GM21423 (cell line): Measurements from ENCODE around the gene SLC34A3.
"Not testable (repeated sequence)": the region's sequence is repeated elsewhere in the genome, so short reads cannot be mapped to it uniquely, and the experiment has no call there.

Experiments
- ATAC-seq: cut with Tn5 transposase; IDR thresholded peaks from one replicate; pipeline ENCODE4 v1.9.1; 2021; ENCODE audit warnings: mild to moderate bottlenecking, moderate library complexity; ENCODE audit not compliant: unreplicated experiment

The SLC34A3 gene

GRCh38 chr9:137254624-137255447 is 24.1 kb downstream of the SLC34A3 start, which contains the start of gene NELFB:
TSS of gene NELFB (plus strand) at chr9:137255327.
- peak; percentile 76 for ATAC-seq

- ATAC-seq: peak; percentile 18
Measured at GRCh38 chr9:137255448-137256114, 24.9 kb downstream of the SLC34A3 start.

- ATAC-seq: no peak
Measured at GRCh38 chr9:137256362-137256761, 25.7 kb downstream of the SLC34A3 start.

- ATAC-seq: no peak
Measured at GRCh38 chr9:137256856-137257255, 26.2 kb downstream of the SLC34A3 start.

GRCh38 chr9:137262173-137262908 is 31.6 kb downstream of the SLC34A3 start:
- not testable (repeated sequence) for ATAC-seq

GRCh38 chr9:137262909-137263285 is 32.2 kb downstream of the SLC34A3 start:
- ATAC-seq: no peak

- no peak for ATAC-seq
Measured at GRCh38 chr9:137263506-137263905, 32.8 kb downstream of the SLC34A3 start.

- no peak for ATAC-seq
Measured at GRCh38 chr9:137264067-137264466, 33.4 kb downstream of the SLC34A3 start.

- ATAC-seq: no peak
Measured at GRCh38 chr9:137265496-137266161, 34.9 kb downstream of the SLC34A3 start.

- ATAC-seq: no peak
Measured at GRCh38 chr9:137266162-137266527, 35.4 kb downstream of the SLC34A3 start.

- ATAC-seq: no peak
Measured at GRCh38 chr9:137266585-137267453, 36.1 kb downstream of the SLC34A3 start.

GRCh38 chr9:137267933-137268355 is 37.2 kb downstream of the SLC34A3 start:
- no peak for ATAC-seq

- no peak for ATAC-seq
Measured at GRCh38 chr9:137268538-137269201, 38.0 kb downstream of the SLC34A3 start.

GRCh38 chr9:137269231-137269772 is 38.6 kb downstream of the SLC34A3 start:
- no peak for ATAC-seq

GRCh38 chr9:137270929-137271695 is 40.4 kb downstream of the SLC34A3 start:
- no peak for ATAC-seq

- no peak for ATAC-seq
Measured at GRCh38 chr9:137271696-137272076, 41.0 kb downstream of the SLC34A3 start.

- no peak for ATAC-seq
Measured at GRCh38 chr9:137272241-137273094, 41.8 kb downstream of the SLC34A3 start.

- ATAC-seq: no peak
Measured at GRCh38 chr9:137273095-137273490, 42.4 kb downstream of the SLC34A3 start.
